ENCODE results near the gene INO80D. TPM values are rescaled to one million over a fixed set of nuclear protein-coding genes. Genes with fewer than 3 reads are reported as not detected.
"Not testable (repeated sequence)": the region's sequence is repeated elsewhere in the genome, so short reads cannot be mapped to it uniquely, and the experiment has no call there.

The INO80D gene
- total RNA-seq, 2 experiments from 2014 or later: 14.5 to 15.3 TPM

GRCh38 chr2:206080927-206081326 lies 5.0 kb downstream of the INO80D start:
- Mint-ChIP-seq H3K4me1 (ENCODE audit: low read depth) (peaks cover 24% of the 10 kb centered on the region), H3K9me3 (no peaks in the 10 kb centered on the region), H3K27ac (no peak overlapping the region), H3K4me3 (no peak overlapping the region), H3K27me3 (no peaks in the 10 kb centered on the region), H3K36me3 (peaks cover 6% of the 10 kb centered on the region)
- intact Hi-C loops (cut with micrococcal nuclease): loop anchor here (10.0 kb wide), 2 partner anchors 1444 to 1544 kb away; partner anchors contain the start of genes CREB1 and METTL21A
- no peak for DNase-seq
- ChIA-PET POLR2A (no interaction called here), CTCF (no interaction called here)

DNA sequence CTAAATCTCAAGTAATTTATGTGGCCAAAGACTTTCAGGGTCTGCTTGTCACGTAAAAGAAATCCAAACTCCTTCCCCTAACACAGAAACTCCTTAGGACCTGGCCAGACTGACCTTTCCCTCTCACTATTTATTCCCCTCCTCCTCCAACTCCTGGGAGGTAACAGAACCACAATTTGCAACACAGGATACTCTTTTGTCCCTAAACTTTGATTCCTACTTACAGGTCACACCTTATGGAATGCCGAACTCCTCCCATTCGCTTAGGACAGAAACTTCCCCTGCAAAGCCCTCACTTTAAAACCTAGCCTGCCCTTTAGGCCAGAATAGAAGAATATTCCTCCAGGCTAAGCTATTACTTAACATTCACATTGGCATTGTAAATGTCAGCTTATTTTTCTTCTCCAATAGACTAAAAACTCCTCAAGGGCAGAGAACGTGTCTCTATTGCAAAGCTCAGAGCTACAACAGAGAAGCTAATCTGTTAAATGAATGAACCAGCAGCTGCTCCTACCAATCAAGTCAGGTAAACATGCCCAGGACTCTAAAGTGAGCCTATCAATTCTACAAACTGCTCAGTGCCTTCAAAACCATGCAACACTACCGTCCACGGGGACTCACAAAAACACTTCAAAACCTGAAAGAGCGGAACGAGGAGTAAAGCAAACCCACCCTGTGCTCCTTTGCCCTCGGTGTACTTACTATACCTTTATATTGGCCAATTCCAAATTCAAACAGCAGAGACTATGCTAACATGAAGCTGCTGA lies 6.1 kb downstream of the INO80D start:
- POLR2A ChIA-PET: interaction anchor here (1.0 kb wide), 1 partner anchor 8 kb away, joined by 3 read pairs; no protein-coding TSS in a partner anchor
- Mint-ChIP-seq H3K27me3 (no peaks in the 10 kb centered on the region), H3K4me1 (ENCODE audit: low read depth) (peaks cover 27% of the 10 kb centered on the region), H3K36me3 (peaks cover 3% of the 10 kb centered on the region), H3K27ac (no peak overlapping the region), H3K4me3 (no peak overlapping the region), H3K9me3 (no peaks in the 10 kb centered on the region)
- CTCF ChIA-PET: interaction anchor here (0.6 kb wide), 1 partner anchor 1489 kb away, joined by 3 read pairs; no protein-coding TSS in a partner anchor
- intact Hi-C loops (cut with micrococcal nuclease): loop anchor here (10.0 kb wide), 2 partner anchors 1445 to 1545 kb away; partner anchors contain the start of genes CREB1 and METTL21A
- no peak for DNase-seq

GRCh38 chr2:206077879-206078278 lies 8.1 kb downstream of the INO80D start:
- H3K9me3 Mint-ChIP-seq; POLR2A ChIA-PET; H3K27me3 Mint-ChIP-seq; H3K4me3 Mint-ChIP-seq; DNase-seq; H3K27ac Mint-ChIP-seq; intact Hi-C loops (cut with micrococcal nuclease); H3K36me3 Mint-ChIP-seq: not testable (repeated sequence)
- CTCF ChIA-PET: interaction anchor here (1.8 kb wide), 1 partner anchor 18 kb away, joined by 6 read pairs; no protein-coding TSS in a partner anchor
- H3K4me1 Mint-ChIP-seq (ENCODE audit: low read depth): peaks cover 25% of the 10 kb centered on the region

GRCh38 chr2:206075113-206075512 lies 10.9 kb downstream of the INO80D start:
- DNase-seq: no peak
- Mint-ChIP-seq H3K36me3 (peaks cover 4% of the 10 kb centered on the region), H3K27me3 (no peaks in the 10 kb centered on the region), H3K4me3 (no peak overlapping the region), H3K9me3 (no peaks in the 10 kb centered on the region), H3K4me1 (ENCODE audit: low read depth) (peaks cover 33% of the 10 kb centered on the region), H3K27ac (no peak overlapping the region)
- intact Hi-C loops (cut with micrococcal nuclease): no loop called here
- ChIA-PET POLR2A (no interaction called here), CTCF (no interaction called here)

GRCh38 chr2:206071807-206072206 lies 14.2 kb downstream of the INO80D start:
- Mint-ChIP-seq H3K4me1 (ENCODE audit: low read depth) (peaks cover 24% of the 10 kb centered on the region), H3K36me3 (peaks cover 4% of the 10 kb centered on the region), H3K4me3 (no peak overlapping the region), H3K27me3 (no peaks in the 10 kb centered on the region), H3K9me3 (no peaks in the 10 kb centered on the region), H3K27ac (no peak overlapping the region)
- no peak for DNase-seq
- ChIA-PET CTCF (interaction anchor here (0.7 kb wide), 1 partner anchor 187 kb away, joined by 3 read pairs; no protein-coding TSS in a partner anchor), POLR2A (interaction anchor here (0.7 kb wide), 1 partner anchor 8 kb away, joined by 3 read pairs; no protein-coding TSS in a partner anchor)
- intact Hi-C loops (cut with micrococcal nuclease): no loop called here

- intact Hi-C loops (cut with micrococcal nuclease): no loop called here
- no peak overlapping the region for H3K27ac Mint-ChIP-seq
- no peaks in the 10 kb centered on the region for H3K27me3 Mint-ChIP-seq
- no peak for DNase-seq
- H3K9me3 Mint-ChIP-seq: no peaks in the 10 kb centered on the region
- peaks cover 28% of the 10 kb centered on the region for H3K4me1 Mint-ChIP-seq (ENCODE audit: low read depth)
- H3K36me3 Mint-ChIP-seq: peaks cover 5% of the 10 kb centered on the region
- POLR2A ChIA-PET: no interaction called here
- CTCF ChIA-PET: no interaction called here
- no peak overlapping the region for H3K4me3 Mint-ChIP-seq
These were observed 16.6 kb downstream of the INO80D start for GRCh38 chr2:206069417-206069816.

GRCh38 chr2:206068207-206068606 lies 17.8 kb downstream of the INO80D start:
- CTCF ChIA-PET: no interaction called here

GRCh38 chr2:206064077-206064476 lies 21.9 kb downstream of the INO80D start:
- peaks cover 24% of the 10 kb centered on the region for H3K36me3 Mint-ChIP-seq
- H3K9me3 Mint-ChIP-seq: no peaks in the 10 kb centered on the region
- POLR2A ChIA-PET: no interaction called here
- H3K27me3 Mint-ChIP-seq: no peaks in the 10 kb centered on the region
- no peak for DNase-seq
- no peak overlapping the region for H3K27ac Mint-ChIP-seq
- H3K4me3 Mint-ChIP-seq: no peak overlapping the region
- CTCF ChIA-PET: no interaction called here
- intact Hi-C loops (cut with micrococcal nuclease): no loop called here
- peaks cover 27% of the 10 kb centered on the region for H3K4me1 Mint-ChIP-seq (ENCODE audit: low read depth)

More at GRCh38 chr2:206068207-206068606, 17.8 kb downstream of the INO80D start:
- POLR2A ChIA-PET: interaction anchor here (0.6 kb wide), 2 partner anchors 71 to 116 kb away, joined by 3 to 4 read pairs; no protein-coding TSS in a partner anchor
- H3K27me3 Mint-ChIP-seq: no peaks in the 10 kb centered on the region
- intact Hi-C loops (cut with micrococcal nuclease): no loop called here
- H3K4me1 Mint-ChIP-seq (ENCODE audit: low read depth): peaks cover 32% of the 10 kb centered on the region
- peaks cover 8% of the 10 kb centered on the region for H3K36me3 Mint-ChIP-seq
- no peaks in the 10 kb centered on the region for H3K9me3 Mint-ChIP-seq
- DNase-seq: no peak
- H3K27ac Mint-ChIP-seq: no peak overlapping the region
- no peak overlapping the region for H3K4me3 Mint-ChIP-seq

GRCh38 chr2:206063635-206064034 lies 22.3 kb downstream of the INO80D start:
- ChIA-PET CTCF (no interaction called here), POLR2A (no interaction called here)
- H3K27ac Mint-ChIP-seq: no peak overlapping the region
- intact Hi-C loops (cut with micrococcal nuclease): no loop called here
- no peaks in the 10 kb centered on the region for H3K9me3 Mint-ChIP-seq
- peaks cover 24% of the 10 kb centered on the region for H3K36me3 Mint-ChIP-seq
- H3K4me1 Mint-ChIP-seq (ENCODE audit: low read depth): peaks cover 27% of the 10 kb centered on the region
- no peaks in the 10 kb centered on the region for H3K27me3 Mint-ChIP-seq
- no peak overlapping the region for H3K4me3 Mint-ChIP-seq
- no peak for DNase-seq

DNA sequence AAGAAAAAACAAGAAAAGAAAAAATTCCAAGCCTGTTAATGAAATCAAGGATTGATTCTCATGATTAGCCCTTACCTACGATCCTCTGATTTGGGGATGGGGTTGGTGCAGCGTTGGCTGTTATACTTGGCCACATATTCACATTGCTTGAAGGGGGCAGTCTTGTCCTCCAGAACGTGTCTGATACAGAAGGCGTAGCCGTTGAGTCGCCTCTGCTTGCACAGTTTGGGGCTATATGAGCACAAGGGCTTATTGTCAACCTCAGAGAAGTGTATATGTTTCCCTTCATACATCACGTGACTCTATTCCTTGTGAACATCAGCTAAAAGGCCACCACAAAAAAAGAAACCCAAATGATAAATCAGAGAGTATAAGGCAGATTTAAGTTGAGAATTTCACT lies 23.2 kb downstream of the INO80D start:
- ChIA-PET CTCF (no interaction called here), POLR2A (no interaction called here)
- H3K4me1 Mint-ChIP-seq (ENCODE audit: low read depth): peaks cover 24% of the 10 kb centered on the region
- no peaks in the 10 kb centered on the region for H3K27me3 Mint-ChIP-seq
- no peaks in the 10 kb centered on the region for H3K9me3 Mint-ChIP-seq
- intact Hi-C loops (cut with micrococcal nuclease): no loop called here
- H3K27ac Mint-ChIP-seq: no peak overlapping the region
- no peak for DNase-seq
- H3K4me3 Mint-ChIP-seq: no peak overlapping the region
- peaks cover 26% of the 10 kb centered on the region for H3K36me3 Mint-ChIP-seq

- ChIA-PET POLR2A (no interaction called here), CTCF (no interaction called here)
- Mint-ChIP-seq H3K4me1 (ENCODE audit: low read depth) (peaks cover 6% of the 10 kb centered on the region), H3K27me3 (no peaks in the 10 kb centered on the region), H3K9me3 (no peaks in the 10 kb centered on the region), H3K4me3 (no peak overlapping the region), H3K27ac (no peak overlapping the region), H3K36me3 (peaks cover 33% of the 10 kb centered on the region)
- no peak for DNase-seq
- intact Hi-C loops (cut with micrococcal nuclease): no loop called here
These were observed 29.7 kb downstream of the INO80D start for GRCh38 chr2:206056286-206056685.

DNA sequence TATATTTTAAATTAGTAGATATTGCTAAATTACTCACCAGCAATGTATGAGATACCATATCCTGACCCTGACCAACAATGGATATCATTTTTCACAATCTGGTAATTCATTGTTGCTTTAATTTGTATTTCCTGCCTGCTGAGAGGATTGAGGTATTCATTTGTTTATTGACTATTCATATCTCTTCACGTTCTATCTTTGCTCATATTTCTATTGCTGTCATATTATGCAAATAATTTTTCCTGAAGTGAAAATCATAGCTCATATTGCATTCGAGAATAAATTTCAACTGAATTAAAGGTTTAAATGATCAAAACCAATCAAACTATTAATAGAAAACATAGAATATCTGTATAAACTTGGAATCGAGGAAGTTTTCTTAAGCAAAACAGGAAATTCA lies 31.0 kb downstream of the INO80D start:
- H3K36me3 Mint-ChIP-seq: peaks cover 33% of the 10 kb centered on the region
- H3K27ac Mint-ChIP-seq: no peak overlapping the region
- no peaks in the 10 kb centered on the region for H3K27me3 Mint-ChIP-seq
- CTCF ChIA-PET: no interaction called here
- intact Hi-C loops (cut with micrococcal nuclease): no loop called here
- H3K9me3 Mint-ChIP-seq: no peaks in the 10 kb centered on the region
- H3K4me1 Mint-ChIP-seq (ENCODE audit: low read depth): peaks cover 6% of the 10 kb centered on the region
- no peak for DNase-seq
- POLR2A ChIA-PET: no interaction called here
- no peak overlapping the region for H3K4me3 Mint-ChIP-seq

DNA sequence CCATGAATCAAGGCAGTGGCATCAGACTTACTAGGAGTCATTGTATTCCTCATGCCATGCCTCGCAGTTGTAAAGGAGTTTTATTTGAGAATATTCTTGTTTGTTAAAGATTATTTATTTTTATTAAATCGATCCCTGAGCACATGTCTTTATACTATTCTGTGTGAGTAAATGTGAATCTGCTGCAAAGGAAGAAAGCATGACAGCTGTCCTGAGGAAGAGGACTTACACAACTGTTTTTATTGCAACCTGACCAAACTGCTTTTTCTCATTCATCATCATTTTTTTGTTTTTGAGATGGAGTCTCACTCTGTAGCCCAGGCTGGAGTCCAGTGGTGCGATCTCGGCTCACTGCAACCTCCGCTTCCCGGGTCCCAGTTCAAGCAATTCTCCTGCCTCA lies 34.1 kb downstream of the INO80D start:
- CTCF ChIA-PET: no interaction called here
- Mint-ChIP-seq H3K27ac (no peak overlapping the region), H3K9me3 (no peaks in the 10 kb centered on the region), H3K27me3 (no peaks in the 10 kb centered on the region), H3K4me3 (no peak overlapping the region), H3K36me3 (peaks cover 27% of the 10 kb centered on the region), H3K4me1 (ENCODE audit: low read depth) (peaks cover 13% of the 10 kb centered on the region)
- intact Hi-C loops (cut with micrococcal nuclease): no loop called here
- POLR2A ChIA-PET: no interaction called here
- DNase-seq: no peak
